ENCODE measurements around the gene ADNP. TPM values are rescaled to one million over a fixed set of nuclear protein-coding genes. Genes with fewer than 3 reads are reported as not detected.

The ADNP gene
- total RNA-seq, 1 experiment from 2014 or later = 106 TPM

DNA sequence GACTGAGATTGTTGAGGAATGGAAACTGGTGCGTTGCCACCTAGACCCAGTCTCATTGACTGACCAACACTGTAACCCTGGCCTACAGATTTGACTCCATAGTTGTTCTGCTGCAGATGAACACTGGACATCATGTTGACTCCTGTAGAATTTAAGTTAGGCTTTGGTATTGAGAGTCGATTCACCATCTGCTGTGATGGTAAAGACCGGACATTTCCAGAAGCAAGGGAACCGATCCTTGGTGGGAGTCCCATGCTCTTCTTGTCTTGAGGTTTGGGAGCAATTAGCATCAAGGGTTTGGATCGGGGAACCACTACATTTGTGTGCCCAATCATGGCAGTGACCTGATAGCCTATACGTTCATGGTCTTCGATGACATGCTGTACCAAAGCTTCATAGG is 37.6 kb downstream of the ADNP start (continued):
- no peak for TF ChIP-seq ZNF425 (CRISPR knock-in tag; conservative IDR thresholded peaks at IDR 0.05)
- TF ChIP-seq MYBL2 (CRISPR knock-in tag; IDR thresholded peaks at IDR 0.05) = no peak
- TF ChIP-seq ZBTB43 (CRISPR knock-in tag; IDR thresholded peaks at IDR 0.05) = no peak
- TF ChIP-seq, protein P1, sequence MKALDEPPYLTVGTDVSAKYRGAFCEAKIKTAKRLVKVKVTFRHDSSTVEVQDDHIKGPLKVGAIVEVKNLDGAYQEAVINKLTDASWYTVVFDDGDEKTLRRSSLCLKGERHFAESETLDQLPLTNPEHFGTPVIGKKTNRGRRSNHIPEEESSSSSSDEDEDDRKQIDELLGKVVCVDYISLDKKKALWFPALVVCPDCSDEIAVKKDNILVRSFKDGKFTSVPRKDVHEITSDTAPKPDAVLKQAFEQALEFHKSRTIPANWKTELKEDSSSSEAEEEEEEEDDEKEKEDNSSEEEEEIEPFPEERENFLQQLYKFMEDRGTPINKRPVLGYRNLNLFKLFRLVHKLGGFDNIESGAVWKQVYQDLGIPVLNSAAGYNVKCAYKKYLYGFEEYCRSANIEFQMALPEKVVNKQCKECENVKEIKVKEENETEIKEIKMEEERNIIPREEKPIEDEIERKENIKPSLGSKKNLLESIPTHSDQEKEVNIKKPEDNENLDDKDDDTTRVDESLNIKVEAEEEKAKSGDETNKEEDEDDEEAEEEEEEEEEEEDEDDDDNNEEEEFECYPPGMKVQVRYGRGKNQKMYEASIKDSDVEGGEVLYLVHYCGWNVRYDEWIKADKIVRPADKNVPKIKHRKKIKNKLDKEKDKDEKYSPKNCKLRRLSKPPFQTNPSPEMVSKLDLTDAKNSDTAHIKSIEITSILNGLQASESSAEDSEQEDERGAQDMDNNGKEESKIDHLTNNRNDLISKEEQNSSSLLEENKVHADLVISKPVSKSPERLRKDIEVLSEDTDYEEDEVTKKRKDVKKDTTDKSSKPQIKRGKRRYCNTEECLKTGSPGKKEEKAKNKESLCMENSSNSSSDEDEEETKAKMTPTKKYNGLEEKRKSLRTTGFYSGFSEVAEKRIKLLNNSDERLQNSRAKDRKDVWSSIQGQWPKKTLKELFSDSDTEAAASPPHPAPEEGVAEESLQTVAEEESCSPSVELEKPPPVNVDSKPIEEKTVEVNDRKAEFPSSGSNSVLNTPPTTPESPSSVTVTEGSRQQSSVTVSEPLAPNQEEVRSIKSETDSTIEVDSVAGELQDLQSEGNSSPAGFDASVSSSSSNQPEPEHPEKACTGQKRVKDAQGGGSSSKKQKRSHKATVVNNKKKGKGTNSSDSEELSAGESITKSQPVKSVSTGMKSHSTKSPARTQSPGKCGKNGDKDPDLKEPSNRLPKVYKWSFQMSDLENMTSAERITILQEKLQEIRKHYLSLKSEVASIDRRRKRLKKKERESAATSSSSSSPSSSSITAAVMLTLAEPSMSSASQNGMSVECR (CRISPR knock-in tag; IDR thresholded peaks at IDR 0.05; ENCODE audit: borderline replicate concordance) = no peak
- TF ChIP-seq CBFB (CRISPR knock-in tag; IDR thresholded peaks at IDR 0.05; ENCODE audit: low read depth) = no peak
- TF ChIP-seq MAX (CRISPR knock-in tag; IDR thresholded peaks at IDR 0.05) = no peak
- TF ChIP-seq, protein P2, sequence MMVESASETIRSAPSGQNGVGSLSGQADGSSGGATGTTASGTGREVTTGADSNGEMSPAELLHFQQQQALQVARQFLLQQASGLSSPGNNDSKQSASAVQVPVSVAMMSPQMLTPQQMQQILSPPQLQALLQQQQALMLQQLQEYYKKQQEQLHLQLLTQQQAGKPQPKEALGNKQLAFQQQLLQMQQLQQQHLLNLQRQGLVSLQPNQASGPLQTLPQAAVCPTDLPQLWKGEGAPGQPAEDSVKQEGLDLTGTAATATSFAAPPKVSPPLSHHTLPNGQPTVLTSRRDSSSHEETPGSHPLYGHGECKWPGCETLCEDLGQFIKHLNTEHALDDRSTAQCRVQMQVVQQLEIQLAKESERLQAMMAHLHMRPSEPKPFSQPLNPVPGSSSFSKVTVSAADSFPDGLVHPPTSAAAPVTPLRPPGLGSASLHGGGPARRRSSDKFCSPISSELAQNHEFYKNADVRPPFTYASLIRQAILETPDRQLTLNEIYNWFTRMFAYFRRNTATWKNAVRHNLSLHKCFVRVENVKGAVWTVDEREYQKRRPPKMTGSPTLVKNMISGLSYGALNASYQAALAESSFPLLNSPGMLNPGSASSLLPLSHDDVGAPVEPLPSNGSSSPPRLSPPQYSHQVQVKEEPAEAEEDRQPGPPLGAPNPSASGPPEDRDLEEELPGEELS (CRISPR knock-in tag; IDR thresholded peaks at IDR 0.05) = no peak

- Mint-ChIP-seq H3K4me1 (no peaks in the 10 kb centered on the region; the same call in 1 of the 2 replicates), H3K36me3 (peaks cover 79% of the 10 kb centered on the region), H3K4me3 (no peak overlapping the region), H3K27ac (0 out of 2 replicates have a peak overlapping the region, but pooled peaks have one; percentile 13), H3K27me3 (ENCODE audit: low read depth) (no peaks in the 10 kb centered on the region), H3K9me3 (no peaks in the 10 kb centered on the region)
- no peak for DNase-seq (ENCODE audit: low spot score)
- CTCF ChIA-PET = no interaction called here
- no peak for ATAC-seq
- POLR2A ChIA-PET = no interaction called here
- TF ChIP-seq, protein P1 (CRISPR knock-in tag; IDR thresholded peaks at IDR 0.05; ENCODE audit: borderline replicate concordance) = no peak
- TF ChIP-seq SMAD4 (CRISPR knock-in tag; IDR thresholded peaks at IDR 0.05) (no peak), ZNF425 (CRISPR knock-in tag; conservative IDR thresholded peaks at IDR 0.05) (no peak), SMAD3 (CRISPR knock-in tag; IDR thresholded peaks at IDR 0.05; ENCODE audit: borderline replicate concordance) (no peak), GTF2I (CRISPR knock-in tag; conservative IDR thresholded peaks at IDR 0.05) (no peak), MAX (CRISPR knock-in tag; IDR thresholded peaks at IDR 0.05) (no peak), ATF1 (CRISPR knock-in tag; IDR thresholded peaks at IDR 0.05) (no peak), ZBTB43 (CRISPR knock-in tag; IDR thresholded peaks at IDR 0.05) (no peak)
Measured at GRCh38 chr20:50892394-50892793, 38.8 kb downstream of the ADNP start.
